CD4-positive, alpha-beta T cell treated with Interleukin-4 for 1 hour (primary cell): ENCODE results near the gene PAX1.

Experiments used
- DNase-seq, 2 donors: peaks; one replicate each; pipeline ENCODE4 v3.0.0-alpha.2; 2020 to 2022

The PAX1 gene

GRCh38 chr20:21739682-21740081 lies 34.2 kb downstream of the PAX1 start:
- no peak for DNase-seq

GRCh38 chr20:21741266-21741665 lies 35.8 kb downstream of the PAX1 start:
- no peak for DNase-seq

- DNase-seq, result no peak
Measured at GRCh38 chr20:21762646-21763045, 57.2 kb downstream of the PAX1 start.

GRCh38 chr20:21767200-21767738 lies 61.8 kb downstream of the PAX1 start:
- DNase-seq, result no peak

GRCh38 chr20:21767739-21768223 lies 62.3 kb downstream of the PAX1 start:
- DNase-seq, result no peak
